Gastroesophageal sphincter (tissue), 3 donors: ENCODE measurements around the gene DDIT4.

Experiments used
- CTCF ChIP-seq, 4 experiments: fragments of 200-600 bp in 2 of 4; fragments of 450-650 bp in 2 of 4; sonication (generic) in 1 of 4; IDR thresholded peaks; one replicate each; pipeline ENCODE4 v1.5.1; 2017 to 2019; ENCODE audit warnings: antibody characterized with exemption in 4 of 4, mild to moderate bottlenecking in 2 of 4, moderate library complexity in 2 of 4
- POLR2A ChIP-seq, 2 donors: fragments of 450-650 bp; IDR thresholded peaks; one replicate each; pipeline ENCODE4 v1.6.1; 2017; ENCODE audit warnings: antibody characterized with exemption in 2 of 2, mild to moderate bottlenecking in 2 of 2, moderate library complexity in 1 of 2

GRCh38 chr10:72233621-72234020 is 40.1 kb upstream of the DDIT4 start:
- TF ChIP-seq CTCF (IDR thresholded peaks at IDR 0.05) (no peak), POLR2A (IDR thresholded peaks at IDR 0.05) (no peak)
